ENCODE data around the gene PTGDS.

DNA sequence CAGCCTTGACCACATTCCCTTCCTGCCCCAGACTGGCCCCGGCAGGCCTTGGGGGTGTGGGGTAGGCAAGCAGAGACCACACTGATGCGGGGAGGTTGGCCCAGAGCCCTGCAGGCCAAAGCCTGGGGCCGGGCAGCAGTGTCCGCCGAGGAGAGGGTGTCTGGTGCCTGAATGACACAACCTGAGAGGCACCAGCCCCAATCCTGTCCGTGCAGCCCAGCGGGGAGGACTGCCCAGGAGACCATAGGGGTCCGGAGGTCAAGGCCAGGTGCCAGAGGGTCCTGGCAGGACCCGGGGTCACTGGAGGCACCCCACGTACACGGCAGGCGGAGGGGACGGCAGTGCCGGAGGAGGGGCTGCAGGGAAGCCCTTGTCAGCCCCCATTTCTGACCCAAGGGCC lies 5.6 kb upstream of the PTGDS start:
- TF ChIP-seq CTCF (IDR thresholded peaks at IDR 0.05): no peak
- TF ChIP-seq ZFX (IDR thresholded peaks at IDR 0.05; ENCODE audit: borderline replicate concordance): no peak
